GM18498 (cell line): ENCODE measurements around the gene MCTP1.

ENCODE experiments used
- ATAC-seq: cut with Tn5 transposase; IDR thresholded peaks from one replicate; pipeline ENCODE4 v1.9.1; 2021; ENCODE audit warnings: mild to moderate bottlenecking, moderate library complexity; ENCODE audit not compliant: unreplicated experiment

MCTP1 gene

DNA sequence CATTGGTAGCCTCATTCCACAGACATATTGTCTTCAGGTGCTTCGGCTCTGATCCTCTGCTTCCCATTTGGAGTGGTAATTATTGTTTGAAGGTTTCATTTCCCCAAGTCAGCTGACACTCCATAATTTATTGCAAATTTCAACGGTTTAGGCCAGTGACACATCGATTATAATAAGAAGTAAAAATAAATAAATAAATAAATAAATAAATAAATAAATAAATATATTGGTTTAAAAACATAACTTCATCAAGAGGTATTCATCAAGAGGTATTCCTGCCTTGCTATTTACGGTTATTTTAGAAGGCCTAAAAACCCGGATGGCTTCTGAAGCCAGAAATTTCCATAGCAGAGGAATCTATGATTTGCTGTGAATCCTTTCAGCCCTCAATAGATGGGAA lies 393.3 kb downstream of the MCTP1 start:
- no peak for ATAC-seq

DNA sequence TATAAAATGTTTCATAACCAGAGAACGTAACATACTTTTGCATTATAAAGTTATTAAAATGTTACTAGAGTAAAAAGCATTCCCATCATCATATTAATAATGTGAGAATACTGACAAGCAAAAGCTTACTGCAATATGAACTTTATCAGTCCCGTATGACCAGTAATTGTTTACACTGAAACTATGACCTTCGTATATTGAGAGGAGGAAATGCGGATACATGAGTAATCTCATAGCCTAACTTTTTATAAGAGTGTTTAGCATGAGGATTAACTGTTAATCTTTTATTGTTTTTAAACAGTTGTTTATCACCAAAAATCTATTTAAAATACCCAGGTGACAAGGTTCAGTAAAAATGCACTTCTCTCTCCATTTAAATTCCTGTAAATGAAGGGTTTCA lies 394.0 kb downstream of the MCTP1 start:
- no peak for ATAC-seq

DNA sequence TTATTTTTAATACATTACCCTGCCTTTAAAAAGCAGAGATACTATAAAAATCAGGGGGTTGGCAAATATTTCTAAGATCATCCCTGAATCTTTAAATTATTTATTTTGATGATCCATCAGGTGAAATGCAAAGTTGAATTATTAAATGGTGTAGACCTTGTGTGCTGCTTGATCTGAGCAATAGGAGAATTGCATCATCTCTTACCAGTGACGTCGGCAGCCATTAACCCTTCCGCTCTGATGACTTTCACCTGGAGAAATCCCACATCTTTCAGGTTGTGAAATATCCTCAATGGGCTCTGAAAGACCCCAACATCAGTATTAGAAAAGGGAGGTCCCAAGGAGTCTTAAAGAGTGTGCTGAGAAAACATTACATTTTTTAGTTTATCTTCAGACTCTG lies 396.2 kb downstream of the MCTP1 start:
- ATAC-seq, result no peak

DNA sequence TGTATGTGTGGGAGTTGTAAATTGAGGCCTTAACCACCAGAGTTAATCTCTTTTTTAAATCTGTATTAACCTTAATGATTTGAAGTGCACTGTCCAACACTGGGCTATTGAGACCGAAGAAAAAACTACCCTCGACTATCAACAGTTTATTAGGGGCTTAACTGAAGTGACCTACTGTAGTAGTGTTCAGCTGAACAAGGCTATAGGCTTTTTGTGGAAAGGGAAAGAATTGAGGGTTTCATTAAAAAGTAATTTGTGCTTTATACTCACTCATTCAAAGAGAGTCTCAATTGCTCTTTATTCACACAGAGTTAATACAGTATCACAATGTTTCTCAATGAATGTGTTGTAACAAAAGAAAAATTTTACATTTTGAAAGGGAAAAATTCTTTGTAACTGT lies 399.0 kb downstream of the MCTP1 start:
- ATAC-seq, result no peak

DNA sequence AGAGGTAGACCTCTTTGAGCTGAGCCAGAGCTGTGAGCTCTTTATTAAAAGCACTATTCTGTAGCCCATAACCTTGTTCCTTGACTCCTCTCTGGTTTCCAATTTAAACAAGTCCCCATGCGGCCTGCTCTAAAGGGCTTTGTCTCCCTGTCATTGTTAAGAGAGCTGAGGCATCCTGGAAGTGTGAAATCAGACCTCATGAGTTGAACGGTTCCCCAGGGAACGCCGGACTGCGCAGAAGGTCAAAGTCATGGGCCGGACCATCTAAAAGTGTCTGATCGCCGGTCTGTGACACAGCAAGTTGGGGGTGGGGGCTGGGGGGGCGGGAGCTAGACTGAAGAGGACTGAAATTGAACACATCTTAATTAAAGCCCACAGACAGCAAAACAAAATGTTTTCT lies 400.6 kb downstream of the MCTP1 start:
- ATAC-seq, result no peak

DNA sequence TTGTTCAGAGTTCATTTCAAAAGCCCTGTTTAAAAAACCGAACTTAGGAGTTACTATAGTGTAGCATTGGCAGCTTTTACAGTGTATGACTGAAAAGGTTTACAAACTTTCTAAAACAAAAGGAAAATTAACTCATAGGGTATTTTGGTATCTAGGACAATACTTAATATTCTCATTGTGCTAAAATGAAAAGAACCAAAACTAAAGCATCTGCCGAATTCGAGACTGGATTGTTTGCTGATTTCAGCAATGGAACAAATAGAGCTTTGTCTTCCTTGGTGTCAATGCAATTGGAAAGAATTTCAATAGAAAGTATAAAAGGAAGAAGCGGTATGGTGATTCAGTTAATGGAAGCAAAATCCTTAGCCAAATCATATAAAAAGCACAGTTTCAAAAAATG lies 412.4 kb downstream of the MCTP1 start:
- ATAC-seq, result no peak

DNA sequence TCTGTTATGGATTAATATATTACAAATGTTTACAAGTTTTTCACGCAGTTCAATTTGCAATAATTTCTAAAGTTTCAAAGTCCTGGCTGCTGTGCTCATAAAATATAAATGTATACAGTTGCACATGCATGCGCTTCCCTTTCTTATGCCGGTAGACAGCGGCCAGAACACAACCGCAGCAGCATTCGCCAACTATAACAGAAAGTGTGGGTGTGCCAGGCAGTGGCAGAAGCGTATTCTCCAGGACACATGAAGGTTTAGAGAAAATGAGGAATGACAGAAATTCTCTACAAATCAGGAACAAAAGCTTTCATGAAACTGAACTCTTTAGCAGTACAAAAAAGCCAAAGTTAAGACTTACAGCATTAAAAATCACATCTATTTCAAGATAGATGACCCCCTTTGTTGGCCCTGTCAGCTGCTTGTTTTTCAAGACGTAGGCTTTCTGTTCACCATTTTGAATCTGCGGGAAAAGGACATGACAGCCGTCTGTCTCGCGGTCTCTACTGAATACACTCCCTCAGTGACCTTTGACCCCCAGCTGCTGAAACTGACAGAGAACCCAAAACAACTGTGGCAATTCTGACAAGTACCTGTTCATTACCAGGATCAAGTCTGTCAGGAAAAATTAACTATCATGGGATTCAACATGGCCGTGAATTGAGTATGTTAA lies 414.2 kb downstream of the MCTP1 start:
- no peak for ATAC-seq

DNA sequence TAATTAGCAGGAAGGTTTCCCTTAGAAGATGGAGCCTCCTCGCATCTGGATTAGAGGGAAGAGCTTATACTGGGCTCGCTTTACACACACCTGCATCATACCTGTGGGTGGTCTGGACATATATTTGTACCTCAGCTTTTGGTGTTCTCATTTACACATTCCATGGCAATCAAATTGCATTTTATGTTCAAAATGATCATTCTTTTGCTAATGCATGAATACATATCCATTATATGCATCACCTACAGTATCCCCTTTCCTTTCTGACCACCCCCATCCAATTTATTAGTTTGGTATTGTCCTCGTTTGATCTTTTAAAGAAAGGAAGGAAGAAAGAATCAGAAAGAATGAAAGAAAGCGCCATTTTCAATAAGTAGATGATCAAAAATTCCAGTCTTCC lies 415.0 kb downstream of the MCTP1 start:
- no peak for ATAC-seq

DNA sequence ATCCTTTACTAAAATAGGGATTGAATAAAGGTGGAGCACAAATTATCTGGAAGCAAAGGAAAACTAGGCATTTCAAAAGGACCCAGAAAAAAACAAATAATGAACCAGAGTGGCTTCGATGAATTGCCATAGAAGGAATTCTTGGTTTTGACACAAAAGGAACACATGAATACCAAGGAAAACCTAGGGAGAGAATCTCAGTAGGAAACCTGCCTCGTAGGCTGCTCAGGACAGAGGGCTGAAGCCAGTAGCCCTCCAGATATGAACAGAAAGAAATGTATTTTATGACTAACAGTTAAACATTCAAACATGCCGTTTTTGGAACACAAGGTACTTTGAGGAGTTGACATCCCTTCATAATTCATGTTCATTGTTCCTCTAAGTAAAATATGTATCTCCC lies 420.9 kb downstream of the MCTP1 start:
- ATAC-seq, result no peak

DNA sequence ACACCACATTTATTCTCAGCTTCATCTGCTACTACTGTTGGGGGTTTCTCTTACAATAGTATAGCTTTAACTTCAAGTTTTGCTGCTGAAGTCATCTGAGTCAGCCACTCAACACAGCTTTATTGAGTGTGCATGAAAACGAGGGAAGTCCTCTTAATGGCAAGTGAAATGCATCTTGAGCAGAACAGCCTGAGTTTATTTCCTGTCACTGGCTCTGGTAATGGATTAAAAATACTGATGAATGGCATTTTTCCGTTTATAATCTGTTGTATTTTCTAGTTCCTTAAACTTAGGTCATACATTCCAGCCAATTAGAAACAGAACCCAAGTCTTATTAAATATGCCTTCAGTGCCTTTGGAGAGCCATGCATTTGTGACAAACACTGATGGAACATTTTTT lies 427.8 kb downstream of the MCTP1 start:
- no peak for ATAC-seq

DNA sequence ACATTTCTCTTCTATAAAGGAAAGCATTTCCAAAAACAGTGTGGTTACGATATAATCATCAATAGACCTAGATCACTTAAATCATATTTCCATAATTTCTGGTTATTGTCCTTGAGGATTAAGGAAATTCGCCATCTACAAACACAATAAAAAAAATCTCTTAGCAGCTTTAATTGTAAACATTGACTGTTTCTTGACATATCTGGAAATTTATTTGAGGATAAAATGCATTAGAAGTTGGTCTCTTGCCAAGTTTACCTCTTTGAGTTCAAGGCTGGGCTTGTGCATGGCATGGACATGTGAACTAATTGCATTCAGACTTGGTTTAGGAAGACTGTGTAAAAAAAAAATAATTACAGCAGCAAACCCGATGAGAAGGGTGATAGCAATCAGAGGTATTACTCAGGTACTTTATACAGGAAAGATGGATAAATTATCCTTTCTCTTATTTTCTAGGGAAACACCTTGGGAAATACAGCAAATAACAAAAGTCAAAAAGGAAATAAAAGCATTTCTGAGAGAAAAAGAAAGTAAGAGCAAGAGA lies 428.6 kb downstream of the MCTP1 start:
- no peak for ATAC-seq

DNA sequence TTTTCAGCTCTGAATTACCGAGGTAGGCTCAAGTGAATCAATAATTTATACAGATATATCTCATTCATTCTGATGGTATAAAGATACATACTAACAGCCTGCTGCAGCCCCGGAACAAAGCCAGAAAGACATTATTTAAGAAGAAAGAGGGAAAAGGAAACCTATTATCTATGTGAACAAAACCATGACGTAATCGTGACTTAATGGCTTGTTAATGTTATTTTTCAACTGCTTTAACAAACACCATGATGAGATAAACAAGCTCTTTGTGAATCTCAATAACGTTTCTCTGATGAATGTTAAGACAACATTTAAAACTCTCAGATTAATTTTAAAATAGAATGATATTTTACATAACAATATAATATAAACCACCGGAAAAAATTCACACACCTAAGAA lies 429.4 kb downstream of the MCTP1 start:
- ATAC-seq, result no peak

DNA sequence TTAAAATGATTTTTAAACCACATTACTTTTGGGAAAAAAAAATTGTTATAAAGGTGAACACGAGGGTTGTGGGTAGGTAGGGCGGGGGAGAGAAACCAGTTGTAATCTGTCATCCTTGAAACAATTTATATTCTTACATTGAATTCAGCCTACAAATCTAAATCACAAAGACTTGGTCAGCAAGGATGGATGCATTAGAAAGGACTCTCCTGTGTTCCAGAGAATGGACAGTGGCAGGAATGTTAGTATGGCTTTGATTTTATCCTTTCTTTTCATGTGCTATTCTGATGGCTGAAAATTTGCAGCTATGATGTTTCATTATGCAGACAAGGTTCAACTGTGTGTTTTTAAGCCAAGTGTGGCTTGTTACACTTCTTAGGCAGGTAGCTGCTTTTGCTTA lies 431.8 kb downstream of the MCTP1 start:
- no peak for ATAC-seq

DNA sequence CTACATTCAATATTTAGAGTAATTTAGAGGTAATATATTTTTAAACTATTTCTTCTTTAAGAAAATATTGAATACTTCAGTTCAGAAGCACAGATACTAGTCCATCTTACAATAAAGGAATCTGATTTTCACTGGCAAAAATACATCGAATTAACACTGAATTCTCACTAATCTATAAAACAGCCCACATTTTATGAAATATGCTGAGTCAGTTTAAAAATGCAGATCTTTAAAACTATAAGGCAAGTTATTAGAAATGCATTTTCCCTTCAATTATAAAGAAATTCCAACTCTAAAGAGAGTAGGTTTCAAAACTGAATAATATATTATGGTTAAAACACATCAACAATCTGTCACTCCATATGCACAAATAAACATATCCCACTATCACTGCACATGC lies 433.9 kb downstream of the MCTP1 start:
- no peak for ATAC-seq

DNA sequence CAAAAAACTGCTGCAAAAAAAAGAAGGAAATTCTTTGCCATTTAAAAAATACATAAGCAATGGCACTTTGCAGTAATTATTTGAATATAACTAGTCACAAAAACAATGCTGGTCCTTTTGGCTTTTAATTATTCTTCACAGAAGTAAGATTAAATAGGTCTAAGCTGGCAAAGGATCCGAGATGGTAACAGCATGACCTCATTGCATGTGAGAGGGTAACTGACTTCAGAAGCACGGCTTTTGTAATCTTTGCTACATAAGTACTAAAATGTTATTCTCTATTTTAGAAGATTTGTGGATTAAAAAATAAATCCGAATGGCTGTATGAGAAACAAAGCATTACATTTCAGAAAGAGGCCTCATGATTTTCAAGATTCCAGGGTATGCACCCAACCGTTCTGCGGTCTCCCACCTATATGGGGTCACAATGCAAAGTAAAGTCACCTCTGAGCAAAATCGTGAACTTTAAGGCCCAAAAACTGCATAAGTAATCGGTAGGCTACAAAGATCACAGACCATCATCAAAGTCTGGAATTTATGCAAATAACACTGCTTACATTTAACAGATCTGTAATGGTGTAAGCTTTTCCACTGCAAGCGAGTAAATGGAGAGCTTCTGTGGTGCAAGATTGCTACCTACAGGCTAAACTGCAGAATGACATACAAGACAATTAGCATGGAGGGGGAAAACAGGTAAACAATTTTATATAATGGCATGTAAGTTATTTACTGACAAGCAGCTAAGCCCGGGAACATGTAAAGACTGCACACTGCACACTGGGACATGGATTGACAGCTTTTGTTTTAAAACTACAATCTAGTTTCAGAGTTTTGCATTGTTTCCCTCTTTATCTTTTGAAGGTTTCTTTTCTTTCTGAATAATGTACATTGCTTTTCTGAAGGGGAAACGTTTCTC lies 434.8 kb downstream of the MCTP1 start:
- peak; percentile 95 for ATAC-seq

DNA sequence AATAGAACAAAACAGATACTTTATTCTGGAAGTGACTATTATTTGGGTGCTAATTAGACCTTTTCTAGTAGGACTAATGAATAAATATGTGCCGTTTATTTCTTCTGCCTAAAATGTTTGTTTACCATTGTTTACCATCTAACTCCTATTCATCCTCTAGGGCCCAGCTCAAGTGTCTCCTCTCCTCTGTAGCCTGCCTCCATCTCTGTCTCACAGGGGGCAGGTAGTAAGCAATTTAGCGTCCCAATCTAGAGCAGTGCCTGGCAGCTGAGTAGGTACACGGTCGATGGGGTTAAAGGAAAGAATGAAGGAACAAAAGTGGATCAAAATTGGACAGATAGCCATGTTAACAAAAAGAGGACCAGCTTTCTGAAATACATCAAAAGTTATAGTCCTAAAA lies 435.6 kb downstream of the MCTP1 start:
- ATAC-seq, result no peak

DNA sequence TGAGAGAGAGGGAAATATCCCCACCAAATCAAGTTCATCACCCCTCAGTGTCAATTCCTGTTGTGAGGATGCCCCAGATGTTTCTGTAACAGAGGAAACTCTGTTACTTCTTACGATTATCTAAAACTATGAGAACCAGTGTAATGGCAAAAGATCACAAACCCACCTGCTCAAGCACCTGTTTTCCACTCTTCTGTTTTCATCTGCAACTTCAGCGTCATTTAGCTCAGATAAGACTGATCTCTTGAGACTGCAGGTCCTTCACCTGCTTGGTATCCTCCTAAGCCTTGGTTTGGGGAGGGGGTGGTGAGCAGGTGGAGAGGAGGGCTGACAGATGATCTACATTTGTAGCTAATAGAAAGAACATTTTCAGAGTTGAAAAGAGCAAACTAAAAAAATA lies 437.2 kb downstream of the MCTP1 start:
- no peak for ATAC-seq

DNA sequence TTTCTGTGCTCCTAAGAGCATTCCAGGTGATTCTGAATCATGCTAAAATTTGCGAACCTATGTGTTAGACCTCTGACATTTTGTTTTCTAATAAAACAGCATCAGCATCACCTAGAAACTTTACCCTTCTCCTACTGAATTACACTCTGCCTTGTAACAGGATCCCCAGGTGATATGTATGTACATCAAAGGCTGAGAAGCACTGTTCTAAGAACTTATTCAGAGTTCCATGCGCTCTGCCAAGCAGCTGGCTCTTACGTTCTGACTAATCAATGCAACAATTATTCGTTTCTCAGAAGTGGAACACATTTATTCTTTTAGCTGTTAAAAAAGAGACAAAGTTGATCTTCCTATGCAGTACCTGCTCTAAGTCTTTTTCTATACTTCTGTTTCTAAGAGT lies 437.9 kb downstream of the MCTP1 start:
- no peak for ATAC-seq

DNA sequence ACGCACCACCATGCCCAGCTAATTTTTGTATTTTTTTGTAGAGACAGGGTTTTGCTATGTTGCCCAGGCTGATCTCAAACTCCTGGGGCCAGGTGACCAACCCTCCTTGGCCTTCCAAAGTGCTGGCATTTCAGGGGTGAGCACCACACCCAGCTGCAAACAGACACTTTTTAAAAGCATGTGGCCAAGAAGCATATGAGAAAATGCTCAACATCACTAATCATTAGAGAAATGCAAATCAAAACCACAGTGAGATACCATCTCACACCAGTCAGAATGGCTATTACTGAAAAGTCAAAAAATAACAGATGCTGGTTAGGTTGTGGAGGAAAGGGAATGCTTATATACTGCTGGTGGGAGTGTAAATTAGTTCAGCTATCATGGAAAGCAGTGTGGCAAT lies 439.2 kb downstream of the MCTP1 start:
- ATAC-seq, result peak; percentile 53

DNA sequence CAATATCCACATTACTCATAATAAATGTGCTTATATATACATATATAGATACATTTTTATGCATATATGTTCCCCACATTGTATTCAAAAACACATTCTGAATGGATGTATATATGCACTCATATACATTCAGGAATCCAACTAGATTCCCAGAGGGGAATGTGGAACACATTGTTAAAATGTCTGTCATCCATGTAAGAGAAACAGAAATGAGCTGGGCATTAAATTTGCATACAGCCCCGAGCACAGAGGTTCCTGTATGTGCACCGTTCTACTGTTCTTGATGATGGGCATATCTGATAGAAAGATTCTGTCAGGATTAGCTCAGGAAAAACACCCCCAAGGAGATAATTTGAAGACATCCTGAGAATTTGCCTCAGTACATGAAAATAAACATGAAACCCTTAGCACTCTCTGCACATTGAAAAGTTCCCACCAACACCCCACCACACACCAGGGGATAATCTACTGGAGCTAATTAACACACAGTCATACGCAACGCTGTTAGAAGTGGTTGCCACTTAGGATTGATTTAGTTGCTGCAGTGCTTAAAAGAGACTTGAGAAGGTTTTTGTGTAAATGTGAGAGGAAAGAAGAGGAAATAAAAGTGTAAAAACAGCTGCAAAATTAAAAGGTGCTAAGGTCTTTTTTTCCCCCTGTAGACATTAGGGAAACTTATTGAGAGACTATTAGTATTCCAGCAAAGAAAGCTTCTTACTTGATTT lies 443.1 kb downstream of the MCTP1 start:
- no peak for ATAC-seq

DNA sequence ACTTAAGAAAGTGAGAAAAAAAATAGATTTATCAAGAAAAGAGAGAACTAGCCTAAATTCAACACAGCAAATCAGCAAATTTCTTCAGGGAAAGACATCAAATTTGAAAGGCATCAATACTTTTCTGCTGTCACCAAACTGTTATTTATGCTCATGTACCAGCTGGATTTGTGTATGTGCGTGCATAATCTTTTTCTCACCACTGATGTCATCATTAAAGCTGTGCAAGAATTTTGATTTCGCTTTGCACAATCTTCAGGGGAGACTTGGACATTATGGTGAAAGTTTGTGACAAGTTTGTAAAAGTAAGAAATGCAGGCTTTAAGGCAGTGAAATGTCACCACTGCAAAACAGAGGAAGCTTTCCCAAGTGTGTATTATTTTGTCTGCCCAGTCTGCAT lies 451.0 kb downstream of the MCTP1 start:
- no peak for ATAC-seq

DNA sequence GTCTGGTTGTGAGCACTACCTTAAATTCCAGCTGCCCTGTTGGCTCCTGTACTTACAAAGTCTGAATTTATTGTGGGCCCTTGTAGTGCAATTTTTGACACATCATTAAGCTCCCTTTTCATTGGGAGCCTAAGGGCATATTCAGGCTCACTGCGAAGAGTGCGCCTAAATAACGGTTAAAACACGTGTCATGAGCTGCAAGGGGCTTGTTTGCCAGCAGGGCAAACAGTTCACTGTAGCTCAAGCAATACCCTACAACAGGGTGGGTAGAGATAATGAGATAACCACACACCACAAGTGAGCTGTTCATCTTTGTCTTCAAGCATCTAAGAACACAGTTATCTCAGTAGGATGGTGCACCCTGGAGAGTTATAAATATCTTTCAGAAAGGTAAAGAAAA lies 452.2 kb downstream of the MCTP1 start:
- no peak for ATAC-seq
